Fibroblast of villous mesenchyme (primary cell): Measurements from ENCODE around the gene LDLR. TPM values are rescaled to one million over a fixed set of nuclear protein-coding genes. Genes with fewer than 3 reads are reported as not detected.

ENCODE experiments used
- DNase-seq: peaks from one replicate; pipeline ENCODE4 v3.0.0-alpha.2; 2010; ENCODE audit warnings: low read depth
- H3K4me3 ChIP-seq: 2 replicates; pipeline ENCODE4 v1.5.1; 2011; ENCODE audit warnings: low read depth, mild to moderate bottlenecking, low read length
- CTCF ChIP-seq: IDR thresholded peaks from 2 replicates; pipeline ENCODE4 v1.5.1; 2012; ENCODE audit warnings: low read depth, mild to moderate bottlenecking, low read length; ENCODE audit not compliant: insufficient read depth
- total RNA-seq: library from RNA; depleted of rRNA; stranded (reverse); fragments of >200 nt; gene quantifications from 2 replicates; pipeline ENCODE4 v1.2.3, GENCODE V29; 2012

Gene LDLR
- total RNA-seq, 1 donor = 392 TPM

- no peak overlapping the region for H3K4me3 ChIP-seq
- TF ChIP-seq CTCF = no peak
- no peak for DNase-seq
Measured at GRCh38 chr19:11105014-11105636, 15.9 kb downstream of the LDLR start.

- peak; percentile 44 for DNase-seq
- no peak for TF ChIP-seq CTCF
- H3K4me3 ChIP-seq = no peak overlapping the region
Measured at GRCh38 chr19:11106477-11106876, 17.2 kb downstream of the LDLR start.

- DNase-seq = no peak
- no peak for TF ChIP-seq CTCF
- no peak overlapping the region for H3K4me3 ChIP-seq
Measured at GRCh38 chr19:11108746-11109145, 19.5 kb downstream of the LDLR start.

- no peak for TF ChIP-seq CTCF
- no peak for DNase-seq
- H3K4me3 ChIP-seq = no peak overlapping the region
Measured at GRCh38 chr19:11111117-11111770, 22.0 kb downstream of the LDLR start.

- no peak for DNase-seq
- H3K4me3 ChIP-seq = no peak overlapping the region
- TF ChIP-seq CTCF = no peak
Measured at GRCh38 chr19:11111771-11112144, 22.5 kb downstream of the LDLR start.

- no peak for TF ChIP-seq CTCF
- DNase-seq = no peak
- H3K4me3 ChIP-seq = no peak overlapping the region
Measured at GRCh38 chr19:11113140-11113708, 24.0 kb downstream of the LDLR start.
